T-cell (primary cell): Measurements from ENCODE around the gene LRRC37A3. TPM values are rescaled to one million over a fixed set of nuclear protein-coding genes. Genes with fewer than 3 reads are reported as not detected.
"Not testable (repeated sequence)": the region's sequence is repeated elsewhere in the genome, so short reads cannot be mapped to it uniquely, and the experiment has no call there.

Source experiments
- ATAC-seq, 4 experiments: fragments of 200-7000 bp in 3 of 4; fragments of 150-1000 bp in 1 of 4; cut with Tn5 transposase; replicated peaks in 1 of 4; 1 replicate in 3 of 4; 2 replicates in 1 of 4; pipeline ENCODE4 v1.10.0; 2021; ENCODE audit warnings: moderate library complexity in 3 of 4, mild to moderate bottlenecking in 2 of 4, moderate number of reproducible peaks in 1 of 4
- CTCF ChIA-PET, 2 donors: fragments of 300-600 bp; sonication (Branson Sonifier 250); formaldehyde crosslinking; loops; one replicate each; lab custom pipeline; 2022; ENCODE audit warnings: antibody characterized with exemption in 2 of 2; lab: Charles Lee
- POLR2A ChIA-PET, 2 donors: fragments of 300-600 bp; sonication (Branson Sonifier 250); formaldehyde crosslinking; loops; one replicate each; lab custom pipeline; 2022; ENCODE audit warnings: antibody characterized with exemption in 2 of 2; lab: Charles Lee
- DNase-seq, 35 experiments: peaks; one replicate each; pipeline versions ENCODE4 v3.0.0 to v3.0.0-alpha.2; 2013 to 2023
- H3K27ac ChIP-seq: one replicate; pipeline ENCODE4 v1.5.1; 2013; ENCODE audit warnings: low read length
- H3K27me3 ChIP-seq, 2 experiments: replicated peaks in 1 of 2; 1 replicate in 1 of 2; 2 replicates in 1 of 2; pipeline versions ENCODE4 v1.6.1 to v1.7.0; 2013; ENCODE audit warnings: low read length in 1 of 2, mixed read lengths in 1 of 2; ENCODE audit not compliant: control insufficient read depth in 2 of 2, insufficient read depth in 2 of 2; ENCODE audit errors: extremely low read depth in 1 of 2
- H3K36me3 ChIP-seq, 2 donors: 1 replicate in 1 of 2; 2 replicates in 1 of 2; pipeline versions ENCODE4 v1.6.1 to v1.7.0; 2013; ENCODE audit warnings: low read length in 1 of 2; ENCODE audit not compliant: control insufficient read depth in 2 of 2, insufficient read depth in 1 of 2; ENCODE audit errors: extremely low read depth in 1 of 2
- H3K4me1 ChIP-seq, 2 experiments: 1 replicate in 1 of 2; 2 replicates in 1 of 2; pipeline versions ENCODE4 v1.6.1 to v1.7.0; 2013; ENCODE audit warnings: low read length in 2 of 2, mixed read lengths in 1 of 2; ENCODE audit not compliant: insufficient read depth in 2 of 2, control insufficient read depth in 1 of 2; ENCODE audit errors: extremely low read depth in 1 of 2
- H3K4me3 ChIP-seq, 2 donors: 1 replicate in 1 of 2; 2 replicates in 1 of 2; pipeline versions ENCODE4 v1.5.1 to v1.7.0; 2013; ENCODE audit warnings: mild to moderate bottlenecking in 2 of 2, low read length in 1 of 2, moderate library complexity in 1 of 2; ENCODE audit not compliant: control insufficient read depth in 1 of 2; ENCODE audit errors: extremely low read depth in 1 of 2
- H3K9me3 ChIP-seq: 2 replicates; pipeline ENCODE4 v1.7.0; 2013
- H3K27ac Mint-ChIP-seq, 2 donors: one replicate each; pipeline ENCODE4 v1.8.0; 2020 to 2021; ENCODE audit warnings: mild to moderate bottlenecking in 2 of 2, mixed read lengths in 2 of 2
- H3K27me3 Mint-ChIP-seq, 2 donors: one replicate each; pipeline ENCODE4 v1.8.0; 2021 to 2022; ENCODE audit warnings: mixed read lengths in 2 of 2
- H3K36me3 Mint-ChIP-seq: one replicate; pipeline ENCODE4 v1.8.0; 2021; ENCODE audit warnings: mixed read lengths
- H3K4me1 Mint-ChIP-seq, 3 donors: one replicate each; pipeline ENCODE4 v1.8.0; 2020 to 2022; ENCODE audit warnings: mixed read lengths in 3 of 3, mild to moderate bottlenecking in 1 of 3
- H3K4me3 Mint-ChIP-seq, 3 donors: one replicate each; pipeline ENCODE4 v1.8.0; 2020 to 2022; ENCODE audit warnings: mild to moderate bottlenecking in 3 of 3, mixed read lengths in 3 of 3, moderate library complexity in 3 of 3
- H3K9me3 Mint-ChIP-seq, 3 donors: one replicate each; pipeline ENCODE4 v1.8.0; 2020 to 2022; ENCODE audit warnings: mixed read lengths in 3 of 3
- WGBS: methylation state at CpG from one replicate; pipeline ENCODE4 v1.1.5; 2013; ENCODE audit warnings: missing lambda C conversion rate; ENCODE audit not compliant: insufficient coverage; 5-methylcytosine and 5-hydroxymethylcytosine counted together
- total RNA-seq, 35 experiments: library from RNA in 6 of 35; stranded (reverse) in 6 of 35; fragments of 120-200 nt in 1 of 35; gene quantifications; one replicate each; pipeline versions ENCODE4 v1.2.1 to v1.2.4 and lab custom pipeline; 2013 to 2026

LRRC37A3 gene
- total RNA-seq, 5 donors from 2014 or later (not counting 1 experiment from before 2014, with no cell fraction given): 9.2 to 65.8 (median 14.0) TPM

GRCh38 chr17:64940055-64940454 is 20.8 kb upstream of the LRRC37A3 start:
- peaks cover 0 to 6% (median 4%) of the 10 kb centered on the region in 3 donors for H3K4me1 Mint-ChIP-seq
- no peak overlapping the region for H3K4me3 Mint-ChIP-seq
- H3K27ac Mint-ChIP-seq: no peak overlapping the region
- Histone ChIP-seq H3K27me3 (peaks cover 0 to 5% of the 10 kb centered on the region in 2 experiments), H3K36me3 (no peaks in the 10 kb centered on the region), H3K4me1 (peaks cover 0 to 6% of the 10 kb centered on the region in 2 experiments), H3K27ac (no peak overlapping the region), H3K4me3 (no peak overlapping the region), H3K9me3 (no peaks in the 10 kb centered on the region)
- ChIA-PET POLR2A (no interaction called here), CTCF (interaction anchor here (0.6 to 1.0 kb wide), 3 partner anchors 120 to 160 kb away, joined by 5 to 6 read pairs (median 5); no protein-coding TSS in a partner anchor)
- ATAC-seq (no peak), DNase-seq (no peak)
- H3K9me3 Mint-ChIP-seq: no peaks in the 10 kb centered on the region
- 86% methylated on average over 3 of the region's 4 CpGs for WGBS
- H3K27me3 Mint-ChIP-seq: no peaks in the 10 kb centered on the region
- H3K36me3 Mint-ChIP-seq: no peaks in the 10 kb centered on the region

DNA sequence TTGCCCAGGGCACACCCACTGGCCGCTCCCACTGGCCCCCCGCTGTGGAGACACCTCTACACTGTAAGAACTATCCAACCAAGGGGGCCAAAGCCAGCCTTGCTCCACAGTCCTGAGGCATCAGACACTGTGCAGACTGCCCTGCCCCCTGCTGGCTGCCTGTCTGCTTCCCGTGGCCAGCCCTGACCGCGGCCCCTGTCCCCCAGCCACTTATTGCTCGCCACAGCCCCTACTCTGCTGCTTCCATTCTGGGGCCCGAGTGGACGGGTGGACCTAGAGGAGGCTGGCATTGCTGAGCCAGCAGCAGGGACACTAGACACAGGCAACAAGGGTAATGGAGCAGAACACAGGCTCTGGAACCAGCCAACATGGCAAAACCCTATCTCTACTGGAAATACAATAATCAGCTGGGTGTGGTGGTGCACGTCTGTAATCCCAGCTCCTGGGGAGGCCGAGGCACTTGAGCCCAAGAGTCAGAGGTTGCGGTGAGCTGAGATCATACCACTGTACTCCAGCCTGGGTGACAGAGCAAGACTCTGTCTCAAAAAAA is 19.7 kb upstream of the LRRC37A3 start:
- H3K4me1 ChIP-seq: peaks cover 0 to 6% of the 10 kb centered on the region in 2 experiments
- DNase-seq (peak in 19 of 35 experiments; percentile 10 to 52 (median 26)), ATAC-seq (peak; percentile 43 to 66 (median 60))
- Mint-ChIP-seq H3K27me3 (no peaks in the 10 kb centered on the region), H3K36me3 (no peaks in the 10 kb centered on the region), H3K9me3 (no peaks in the 10 kb centered on the region), H3K4me1 (peaks cover 0 to 6% (median 4%) of the 10 kb centered on the region in 3 donors), H3K4me3 (no peak overlapping the region), H3K27ac (no peak overlapping the region)
- whole genome bisulfite sequencing: 35% methylated on average over 4 of the region's 11 CpGs
- peaks cover 0 to 5% of the 10 kb centered on the region in 2 experiments for H3K27me3 ChIP-seq
- ChIA-PET CTCF (interaction anchor here (0.6 to 1.7 kb wide), 3 partner anchors 22 to 149 kb away, joined by 5 to 6 read pairs (median 5); no protein-coding TSS in a partner anchor), POLR2A (no interaction called here)
- H3K9me3 ChIP-seq: no peaks in the 10 kb centered on the region
- H3K4me3 ChIP-seq: no peak overlapping the region
- no peak overlapping the region for H3K27ac ChIP-seq
- no peaks in the 10 kb centered on the region for H3K36me3 ChIP-seq

DNA sequence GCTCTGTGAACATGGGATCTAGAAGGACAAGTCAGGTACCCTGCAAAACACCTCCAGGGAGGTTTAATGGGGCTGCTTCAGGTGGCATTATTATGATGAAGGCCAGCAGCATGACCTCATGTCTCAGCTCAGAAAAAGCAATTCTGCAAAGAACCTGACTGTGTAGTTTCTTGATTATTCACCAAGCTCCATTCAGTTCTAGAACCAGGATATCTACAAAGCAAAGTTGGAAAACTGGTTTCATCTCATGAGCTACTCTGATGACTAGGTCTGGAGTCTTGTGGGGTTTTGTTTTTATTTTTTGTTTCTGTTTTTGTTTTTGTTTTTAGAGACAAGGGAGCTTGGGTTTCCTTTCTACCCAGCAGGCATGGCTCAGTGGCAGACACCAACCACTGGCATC is 19.0 kb upstream of the LRRC37A3 start:
- Histone ChIP-seq H3K36me3 (no peaks in the 10 kb centered on the region), H3K27ac (no peak overlapping the region), H3K4me1 (peaks cover 0 to 6% of the 10 kb centered on the region in 2 experiments), H3K4me3 (no peak overlapping the region), H3K27me3 (peaks cover 0 to 5% of the 10 kb centered on the region in 2 experiments), H3K9me3 (no peaks in the 10 kb centered on the region)
- Mint-ChIP-seq H3K27ac (no peak overlapping the region), H3K4me3 (no peak overlapping the region), H3K9me3 (no peaks in the 10 kb centered on the region), H3K36me3 (no peaks in the 10 kb centered on the region), H3K4me1 (peaks cover 0 to 6% (median 4%) of the 10 kb centered on the region in 3 donors), H3K27me3 (no peaks in the 10 kb centered on the region)
- ATAC-seq (no peak), DNase-seq (no peak)
- CTCF ChIA-PET: interaction anchor here in 1 of 2 donors (1.7 kb wide), 1 partner anchor 23 kb away, joined by 6 read pairs; no protein-coding TSS in a partner anchor
- POLR2A ChIA-PET: no interaction called here

GRCh38 chr17:64936117-64936516 is 16.8 kb upstream of the LRRC37A3 start:
- Mint-ChIP-seq H3K27me3 (no peaks in the 10 kb centered on the region), H3K9me3 (no peaks in the 10 kb centered on the region), H3K36me3 (no peaks in the 10 kb centered on the region), H3K27ac (no peak overlapping the region), H3K4me1 (peaks cover 0 to 6% (median 4%) of the 10 kb centered on the region in 3 donors), H3K4me3 (no peak overlapping the region)
- Histone ChIP-seq H3K4me3 (no peak overlapping the region), H3K27me3 (peaks cover 0 to 5% of the 10 kb centered on the region in 2 experiments), H3K4me1 (peaks cover 0 to 6% of the 10 kb centered on the region in 2 experiments), H3K9me3 (no peaks in the 10 kb centered on the region), H3K36me3 (no peaks in the 10 kb centered on the region), H3K27ac (no peak overlapping the region)
- ATAC-seq: no peak
- 96% methylated on average over 9 of the region's 10 CpGs for WGBS
- CTCF ChIA-PET: no interaction called here
- POLR2A ChIA-PET: no interaction called here
- DNase-seq: no peak

- H3K27ac Mint-ChIP-seq, H3K36me3 Mint-ChIP-seq, H3K27me3 Mint-ChIP-seq: not testable (repeated sequence)
These were observed 15.1 kb upstream of the LRRC37A3 start for GRCh38 chr17:64934284-64934778.

DNA sequence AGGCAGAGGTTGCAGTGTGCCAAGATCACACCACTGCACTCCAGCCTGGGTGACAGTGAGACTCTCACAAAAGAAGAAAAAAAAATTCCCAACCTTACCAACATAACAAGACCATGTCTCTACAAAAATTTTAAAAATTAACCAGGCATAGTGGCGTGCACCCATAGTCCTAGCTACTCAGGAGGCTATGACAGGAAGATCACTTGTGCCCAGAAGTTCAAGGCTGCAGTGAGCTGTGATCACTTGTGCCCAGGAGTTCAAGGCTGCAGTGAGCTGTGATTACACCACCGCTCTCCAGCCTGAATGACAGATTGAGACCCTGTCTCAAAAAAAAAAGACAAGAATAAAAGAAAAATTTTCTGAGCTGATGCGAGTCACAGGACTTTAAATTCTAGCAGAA is 13.6 kb upstream of the LRRC37A3 start:
- DNase-seq, CTCF ChIA-PET, H3K9me3 ChIP-seq, H3K9me3 Mint-ChIP-seq, H3K4me1 ChIP-seq, ATAC-seq, H3K36me3 ChIP-seq, H3K4me3 ChIP-seq, H3K27ac ChIP-seq, H3K27me3 ChIP-seq, H3K36me3 Mint-ChIP-seq, H3K4me3 Mint-ChIP-seq, H3K27me3 Mint-ChIP-seq, H3K27ac Mint-ChIP-seq, POLR2A ChIA-PET: not testable (repeated sequence)
- peaks cover 0 to 14% (median 8%) of the 10 kb centered on the region in 3 donors for H3K4me1 Mint-ChIP-seq
- 83% methylated on average over 1 of the region's 3 CpGs for WGBS

More at GRCh38 chr17:64934284-64934778, 15.1 kb upstream of the LRRC37A3 start:
- H3K9me3 ChIP-seq, H3K9me3 Mint-ChIP-seq, H3K36me3 ChIP-seq, POLR2A ChIA-PET, H3K4me3 Mint-ChIP-seq, H3K27ac ChIP-seq, H3K27me3 ChIP-seq, H3K4me1 ChIP-seq, CTCF ChIA-PET, ATAC-seq, DNase-seq, H3K4me3 ChIP-seq: not testable (repeated sequence)
- H3K4me1 Mint-ChIP-seq: peaks cover 6 to 13% (median 8%) of the 10 kb centered on the region in 3 donors
- no CpG with 5 or more reads among the region's 6 CpGs for WGBS
